Gastroesophageal sphincter (tissue), 3 donors: ENCODE results near the gene MAN1A2.

ENCODE experiments used
- CTCF ChIP-seq, 4 experiments: fragments of 200-600 bp in 2 of 4; fragments of 450-650 bp in 2 of 4; sonication (generic) in 1 of 4; IDR thresholded peaks; one replicate each; pipeline ENCODE4 v1.5.1; 2017 to 2019; ENCODE audit warnings: antibody characterized with exemption in 4 of 4, mild to moderate bottlenecking in 2 of 4, moderate library complexity in 2 of 4
- EP300 ChIP-seq: sonication (generic); formaldehyde crosslinking; IDR thresholded peaks from one replicate; pipeline ENCODE4 v1.6.1; 2017; ENCODE audit warnings: antibody characterized with exemption, mild to moderate bottlenecking
- POLR2A ChIP-seq, 2 donors: fragments of 450-650 bp; IDR thresholded peaks; one replicate each; pipeline ENCODE4 v1.6.1; 2017; ENCODE audit warnings: antibody characterized with exemption in 2 of 2, mild to moderate bottlenecking in 2 of 2, moderate library complexity in 1 of 2
- POLR2AphosphoS5 ChIP-seq: sonication (generic); formaldehyde crosslinking; IDR thresholded peaks from one replicate; pipeline ENCODE4 v1.6.1; 2017; ENCODE audit warnings: antibody characterized with exemption

- no peak for TF ChIP-seq EP300
- no peak for TF ChIP-seq CTCF (IDR thresholded peaks at IDR 0.05)
- no peak for TF ChIP-seq POLR2A (IDR thresholded peaks at IDR 0.05)
- TF ChIP-seq POLR2AphosphoS5: no peak
These were observed 100.1 kb downstream of the MAN1A2 start for GRCh38 chr1:117467336-117467735.
